Lower leg skin (tissue), 3 donors: ENCODE measurements around the gene LYST.

Source experiments
- POLR2A ChIP-seq, 2 donors: fragments of 450-650 bp; IDR thresholded peaks; one replicate each; pipeline ENCODE4 v1.6.1; 2016 to 2017; ENCODE audit warnings: antibody characterized with exemption in 2 of 2, mild to moderate bottlenecking in 1 of 2, moderate library complexity in 1 of 2
- TF ChIP-seq, protein P1 (sequence below), 3 donors: fragments of 450-650 bp; IDR thresholded peaks; one replicate each; pipeline ENCODE4 v1.5.1; 2016; ENCODE audit warnings: antibody characterized with exemption in 3 of 3, mild to moderate bottlenecking in 3 of 3, moderate library complexity in 2 of 3

DNA sequence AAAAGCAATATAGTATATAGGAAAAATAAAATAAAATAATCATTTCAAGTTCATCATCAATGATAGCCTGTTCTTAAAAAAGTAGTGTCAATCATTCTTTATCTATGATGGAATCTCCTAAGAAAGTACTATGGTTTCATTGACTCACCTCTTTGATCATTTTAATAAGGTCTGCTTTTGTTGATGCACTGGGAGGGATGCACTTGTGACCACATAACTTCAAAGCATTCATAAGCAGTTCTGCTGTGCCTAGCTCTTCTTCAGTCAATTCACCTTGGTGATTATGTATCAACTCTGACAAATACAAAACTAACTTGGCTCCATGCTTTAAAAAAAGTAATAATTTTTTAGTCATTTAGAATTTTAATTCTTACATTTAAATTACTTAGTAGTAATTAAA lies 132.4 kb downstream of the LYST start:
- TF ChIP-seq, protein P1, sequence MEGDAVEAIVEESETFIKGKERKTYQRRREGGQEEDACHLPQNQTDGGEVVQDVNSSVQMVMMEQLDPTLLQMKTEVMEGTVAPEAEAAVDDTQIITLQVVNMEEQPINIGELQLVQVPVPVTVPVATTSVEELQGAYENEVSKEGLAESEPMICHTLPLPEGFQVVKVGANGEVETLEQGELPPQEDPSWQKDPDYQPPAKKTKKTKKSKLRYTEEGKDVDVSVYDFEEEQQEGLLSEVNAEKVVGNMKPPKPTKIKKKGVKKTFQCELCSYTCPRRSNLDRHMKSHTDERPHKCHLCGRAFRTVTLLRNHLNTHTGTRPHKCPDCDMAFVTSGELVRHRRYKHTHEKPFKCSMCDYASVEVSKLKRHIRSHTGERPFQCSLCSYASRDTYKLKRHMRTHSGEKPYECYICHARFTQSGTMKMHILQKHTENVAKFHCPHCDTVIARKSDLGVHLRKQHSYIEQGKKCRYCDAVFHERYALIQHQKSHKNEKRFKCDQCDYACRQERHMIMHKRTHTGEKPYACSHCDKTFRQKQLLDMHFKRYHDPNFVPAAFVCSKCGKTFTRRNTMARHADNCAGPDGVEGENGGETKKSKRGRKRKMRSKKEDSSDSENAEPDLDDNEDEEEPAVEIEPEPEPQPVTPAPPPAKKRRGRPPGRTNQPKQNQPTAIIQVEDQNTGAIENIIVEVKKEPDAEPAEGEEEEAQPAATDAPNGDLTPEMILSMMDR (IDR thresholded peaks at IDR 0.05), result no peak
- TF ChIP-seq POLR2A (IDR thresholded peaks at IDR 0.05), result no peak
